Spleen (tissue), 11 donors: ENCODE measurements around the gene ALG14. TPM values are rescaled to one million over a fixed set of nuclear protein-coding genes. Genes with fewer than 3 reads are reported as not detected.

Source experiments
- DNase-seq: peaks from one replicate; pipeline ENCODE4 v3.0.0-alpha.2; 2020
- H3K27ac ChIP-seq, 8 donors: fragments of 200-600 bp; sonication (generic) in 7 of 8; 1 replicate in 4 of 8; 2 replicates in 4 of 8; pipeline versions ENCODE4 v1.5.0 to v1.8.0; 2016 to 2021; ENCODE audit warnings: inconsistent platforms in 4 of 8, mild to moderate bottlenecking in 4 of 8, moderate library complexity in 1 of 8
- H3K27me3 ChIP-seq, 7 donors: fragments of 200-600 bp; sonication (generic) in 6 of 7; replicated peaks in 1 of 7; 1 replicate in 4 of 7; 2 replicates in 3 of 7; pipeline versions ENCODE4 v1.5.0 to v1.8.0; 2016 to 2021; ENCODE audit warnings: inconsistent platforms in 3 of 7, mild to moderate bottlenecking in 1 of 7
- H3K36me3 ChIP-seq, 6 donors: fragments of 200-600 bp; sonication (generic) in 5 of 6; 1 replicate in 4 of 6; 2 replicates in 2 of 6; pipeline versions ENCODE4 v1.5.0 to v1.8.0; 2016 to 2021; ENCODE audit warnings: inconsistent platforms in 2 of 6
- H3K4me1 ChIP-seq, 6 donors: fragments of 200-600 bp; sonication (generic) in 5 of 6; 1 replicate in 3 of 6; 2 replicates in 3 of 6; pipeline versions ENCODE4 v1.5.0 to v1.8.0; 2016 to 2021; ENCODE audit warnings: inconsistent platforms in 3 of 6
- H3K4me3 ChIP-seq, 8 donors: fragments of 200-600 bp; sonication (generic) in 7 of 8; 1 replicate in 4 of 8; 2 replicates in 4 of 8; pipeline versions ENCODE4 v1.5.0 to v1.8.0; 2016 to 2021; ENCODE audit warnings: inconsistent platforms in 4 of 8, mild to moderate bottlenecking in 4 of 8, moderate library complexity in 2 of 8
- H3K9me3 ChIP-seq, 8 donors: fragments of 200-600 bp; sonication (generic) in 7 of 8; 1 replicate in 4 of 8; 2 replicates in 4 of 8; pipeline versions ENCODE4 v1.5.0 to v1.8.0; 2016 to 2021; ENCODE audit warnings: inconsistent platforms in 4 of 8
- CTCF ChIP-seq, 11 experiments: fragments of 200-600 bp in 7 of 11; fragments of 450-650 bp in 4 of 11; sonication (generic) in 4 of 11; IDR thresholded peaks in 8 of 11; conservative IDR thresholded peaks in 3 of 11; 1 replicate in 7 of 11; 2 replicates in 4 of 11; pipeline versions ENCODE4 v1.4.0 to v1.8.0; 2016 to 2021; ENCODE audit warnings: antibody characterized with exemption in 11 of 11, inconsistent platforms in 4 of 11, mild to moderate bottlenecking in 1 of 11
- POLR2A ChIP-seq, 3 donors: fragments of 450-650 bp; IDR thresholded peaks; one replicate each; pipeline ENCODE4 v1.5.1; 2017; ENCODE audit warnings: antibody characterized with exemption in 3 of 3, mild to moderate bottlenecking in 1 of 3
- POLR2AphosphoS5 ChIP-seq, 3 donors: sonication (generic); formaldehyde crosslinking; IDR thresholded peaks; one replicate each; pipeline ENCODE4 v1.5.1; 2017; ENCODE audit warnings: antibody characterized with exemption in 3 of 3
- WGBS, 5 donors: extraction: QIAGEN DNeasy Blood & Tissue Kit in 3 of 5; methylation state at CpG; one replicate each; pipeline versions ENCODE4 v1.1.5 to v1.1.7; 2013 to 2018; 5-methylcytosine and 5-hydroxymethylcytosine counted together
- intact Hi-C: fragments of 100-400 bp; cut with DNase I; formaldehyde crosslinking; loops from one replicate; pipeline ENCODE4 v1.15.0; 2023; ENCODE audit warnings: low total_unique reads
- polyA plus RNA-seq, 3 donors: library from polyadenylated mRNA; stranded (reverse); fragments of 200-250 nt; gene quantifications; one replicate each; pipeline ENCODE4 v1.2.1, GENCODE V29; 2013
- total RNA-seq, 7 donors: library from RNA; depleted of rRNA in 3 of 7; stranded (reverse); fragments of >200 nt in 3 of 7; fragmentation: NEBNext Ultra II Directional in 4 of 7; extraction: Animal tissue kit (Norgen Biotek cat#: 25700) in 4 of 7; gene quantifications; one replicate each; pipeline versions ENCODE4 v1.1.0 to v1.2.1, GENCODE V29; 2016 to 2021
- donor health status: healthy with polysubstance abuse.
- donor health status: DM: no; HTN: no; CAD: no; lungs with moderate emphysema.
- donor health status: DM: no; HTN: no; CAD: no.
- donor health status: Bipolar disorder and iron deficiency.
- donor health status: healthy.
- donor health status: DM: no; HTN: no; CAD: no.
- donor health status: DM: yes; HTN: yes; CAD: no.

ALG14 gene
- total and polyA plus RNA-seq, 10 donors = 0.78 to 6.0 (median 1.2) TPM

- Histone ChIP-seq H3K9me3 (no peaks in the 10 kb centered on the region), H3K4me3 (no peak overlapping the region), H3K36me3 (no peaks in the 10 kb centered on the region), H3K4me1 (peaks cover 8 to 31% (median 23%) of the 10 kb centered on the region in 6 donors), H3K27me3 (no peaks in the 10 kb centered on the region), H3K27ac (peak overlapping the region in 5 of 8 donors; percentile 82 to 89 (median 86))
- no peak for TF ChIP-seq POLR2AphosphoS5 (IDR thresholded peaks at IDR 0.05)
- no peak for TF ChIP-seq POLR2A (IDR thresholded peaks at IDR 0.05)
- DNase-seq = no peak
- intact Hi-C loops = no loop called here
- 81 to 93% (median 92%) methylated on average over 7 of the region's 7 CpGs for WGBS, 5 donors
Observed at GRCh38 chr1:94961582-94961981, 111.2 kb downstream of the ALG14 start.

GRCh38 chr1:94958081-94958480, 114.7 kb downstream of the ALG14 start:
- intact Hi-C loops = no loop called here
- H3K27me3 ChIP-seq = no peaks in the 10 kb centered on the region
- H3K36me3 ChIP-seq = no peaks in the 10 kb centered on the region
- whole genome bisulfite sequencing, 5 donors = 85 to 100% (median 86%) methylated on average over 1 of the region's 1 CpG
- DNase-seq = no peak
- TF ChIP-seq POLR2A (IDR thresholded peaks at IDR 0.05) = no peak
- no peak for TF ChIP-seq POLR2AphosphoS5 (IDR thresholded peaks at IDR 0.05)
- TF ChIP-seq CTCF (IDR thresholded peaks at IDR 0.05 in 8 of 11, conservative IDR thresholded peaks at IDR 0.05 in 3 of 11) = no peak
- no peak overlapping the region for H3K27ac ChIP-seq
- peaks cover 4 to 30% (median 21%) of the 10 kb centered on the region in 6 donors for H3K4me1 ChIP-seq
- no peaks in the 10 kb centered on the region for H3K9me3 ChIP-seq
- no peak overlapping the region for H3K4me3 ChIP-seq

- no peaks in the 10 kb centered on the region for H3K36me3 ChIP-seq
- intact Hi-C loops = no loop called here
- H3K4me1 ChIP-seq = peaks cover 0 to 11% (median 2%) of the 10 kb centered on the region in 6 donors
- H3K27ac ChIP-seq = peak overlapping the region in 6 of 8 donors; percentile 6 to 68 (median 48)
- WGBS, 5 donors = 57 to 79% (median 71%) methylated on average over 6 of the region's 6 CpGs
- no peak for DNase-seq
- H3K9me3 ChIP-seq = no peaks in the 10 kb centered on the region
- H3K4me3 ChIP-seq = no peak overlapping the region
- H3K27me3 ChIP-seq = no peaks in the 10 kb centered on the region
- no peak for TF ChIP-seq CTCF (IDR thresholded peaks at IDR 0.05 in 8 of 11, conservative IDR thresholded peaks at IDR 0.05 in 3 of 11)
- no peak for TF ChIP-seq POLR2A (IDR thresholded peaks at IDR 0.05)
- TF ChIP-seq POLR2AphosphoS5 (IDR thresholded peaks at IDR 0.05) = no peak
Observed at GRCh38 chr1:94955767-94956632, 116.8 kb downstream of the ALG14 start.

- H3K27ac ChIP-seq = peak overlapping the region in 7 of 8 donors; percentile 9 to 68 (median 45)
- no peaks in the 10 kb centered on the region for H3K9me3 ChIP-seq
- TF ChIP-seq POLR2A (IDR thresholded peaks at IDR 0.05) (no peak), POLR2AphosphoS5 (IDR thresholded peaks at IDR 0.05) (no peak), CTCF (IDR thresholded peaks at IDR 0.05 in 8 of 11, conservative IDR thresholded peaks at IDR 0.05 in 3 of 11) (no peak)
- no peaks in the 10 kb centered on the region for H3K36me3 ChIP-seq
- 77 to 84% (median 78%) methylated on average over 9 of the region's 9 CpGs for WGBS, 5 donors
- intact Hi-C loops = no loop called here
- H3K4me3 ChIP-seq = no peak overlapping the region
- peaks cover 0 to 8% (median 2%) of the 10 kb centered on the region in 6 donors for H3K4me1 ChIP-seq
- no peaks in the 10 kb centered on the region for H3K27me3 ChIP-seq
- no peak for DNase-seq
Observed at GRCh38 chr1:94954263-94955220, 118.2 kb downstream of the ALG14 start.
